GM18858 (cell line): ENCODE measurements around the gene ATG101.

Experiments used
- ATAC-seq: cut with Tn5 transposase; IDR thresholded peaks from one replicate; pipeline ENCODE4 v1.9.1; 2021; ENCODE audit not compliant: unreplicated experiment

The ATG101 gene

DNA sequence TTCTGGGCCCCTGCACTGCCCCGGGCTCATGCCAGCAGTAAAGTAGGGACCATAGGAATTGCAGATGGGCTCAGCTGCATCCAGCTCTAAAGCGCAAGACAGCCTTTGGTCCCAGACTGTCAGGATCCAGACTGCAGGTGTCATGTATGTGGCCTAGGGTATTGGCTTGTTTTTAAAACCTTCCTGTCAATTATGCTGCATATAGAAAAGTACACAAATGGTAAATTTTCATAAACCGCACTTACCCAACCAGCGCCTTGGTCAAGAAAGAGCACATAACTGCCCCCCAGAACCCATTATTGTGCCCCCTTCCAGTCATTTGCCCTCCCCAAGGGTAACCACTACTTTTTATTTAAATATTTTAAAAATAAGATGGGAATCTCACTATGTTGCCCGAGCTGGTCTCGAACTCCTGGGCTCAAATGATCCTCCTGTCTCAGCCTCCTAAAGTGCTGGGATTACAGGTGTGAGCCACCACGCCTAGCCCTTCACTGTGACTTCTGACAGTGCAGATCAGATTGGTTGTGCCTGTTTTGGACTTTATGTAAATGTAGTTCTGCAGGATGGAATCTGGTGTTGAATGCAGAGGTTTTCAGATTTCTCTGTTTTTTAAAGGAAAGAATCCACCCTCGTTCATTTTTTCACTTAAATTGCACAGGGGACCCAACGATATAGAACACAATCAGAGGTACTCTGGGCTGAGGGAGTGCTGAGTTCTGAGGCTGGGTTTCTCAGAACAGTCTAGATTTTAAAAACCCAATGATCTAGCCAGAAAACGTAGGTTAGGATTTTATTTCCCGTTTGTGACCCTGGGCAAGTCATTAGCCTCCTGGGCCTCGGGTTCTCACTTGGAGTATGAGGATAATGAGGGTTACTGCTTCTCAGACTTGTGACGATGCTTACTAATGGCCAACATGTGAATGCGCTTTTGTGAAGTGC, 11.9 kb upstream of the ATG101 start:
- ATAC-seq: no peak

DNA sequence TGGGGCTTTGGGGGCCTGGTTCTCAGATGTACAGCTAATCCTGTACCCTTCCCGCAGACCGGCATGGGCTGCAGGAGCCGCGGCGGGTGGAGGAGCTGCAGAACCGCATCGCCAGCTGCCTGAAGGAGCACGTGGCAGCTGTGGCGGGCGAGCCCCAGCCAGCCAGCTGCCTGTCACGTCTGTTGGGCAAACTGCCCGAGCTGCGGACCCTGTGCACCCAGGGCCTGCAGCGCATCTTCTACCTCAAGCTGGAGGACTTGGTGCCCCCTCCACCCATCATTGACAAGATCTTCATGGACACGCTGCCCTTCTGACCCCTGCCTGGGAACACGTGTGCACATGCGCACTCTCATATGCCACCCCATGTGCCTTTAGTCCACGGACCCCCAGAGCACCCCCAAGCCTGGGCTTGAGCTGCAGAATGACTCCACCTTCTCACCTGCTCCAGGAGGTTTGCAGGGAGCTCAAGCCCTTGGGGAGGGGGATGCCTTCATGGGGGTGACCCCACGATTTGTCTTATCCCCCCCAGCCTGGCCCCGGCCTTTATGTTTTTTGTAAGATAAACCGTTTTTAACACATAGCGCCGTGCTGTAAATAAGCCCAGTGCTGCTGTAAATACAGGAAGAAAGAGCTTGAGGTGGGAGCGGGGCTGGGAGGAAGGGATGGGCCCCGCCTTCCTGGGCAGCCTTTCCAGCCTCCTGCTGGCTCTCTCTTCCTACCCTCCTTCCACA, 11.0 kb upstream of the ATG101 start:
- no peak for ATAC-seq

DNA sequence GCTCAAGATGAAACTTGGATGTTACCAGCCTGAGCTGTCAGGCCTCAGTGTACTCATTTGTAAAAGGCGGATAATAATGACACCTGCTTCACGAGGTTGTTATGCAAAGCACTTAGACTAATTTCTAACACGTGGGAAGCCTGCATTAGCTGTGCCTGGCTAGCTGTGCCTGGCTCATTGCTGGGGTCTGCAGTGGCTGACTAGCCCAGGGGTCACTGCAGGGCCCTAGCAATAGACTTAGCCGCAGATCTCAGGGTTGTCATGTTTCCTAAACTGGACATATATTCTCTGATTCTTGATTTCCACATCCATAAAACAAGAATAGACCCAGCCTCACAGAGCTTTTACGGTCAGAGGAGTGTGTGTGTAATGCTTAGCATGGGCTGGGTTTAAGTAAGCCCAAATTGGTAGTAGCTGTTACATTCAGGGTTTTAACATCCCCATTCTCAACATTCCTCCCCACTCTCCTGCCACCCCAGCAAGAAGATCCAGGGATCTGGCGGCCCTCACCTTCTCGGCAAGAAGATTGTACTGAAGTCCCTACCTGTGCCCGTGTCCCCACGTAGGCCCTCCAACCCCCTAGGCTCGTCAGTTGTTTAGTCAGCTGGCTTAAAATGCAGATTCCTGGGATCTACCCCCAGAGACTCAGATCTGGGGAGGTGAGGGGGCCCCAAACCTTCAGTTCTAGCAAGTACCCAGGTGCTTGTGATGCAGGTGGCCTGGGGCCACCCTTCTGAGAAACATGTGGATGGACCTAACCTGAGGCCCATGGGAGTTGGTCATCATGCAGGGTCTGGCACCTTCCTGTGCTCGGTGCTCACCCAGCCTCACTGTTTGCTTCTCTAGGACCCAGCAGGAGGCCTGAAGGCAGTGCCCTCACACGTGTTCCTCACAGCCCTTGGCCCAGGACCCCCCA, 9.9 kb upstream of the ATG101 start:
- no peak for ATAC-seq

GRCh38 chr12:52060498-52061177, 9.1 kb upstream of the ATG101 start:
- ATAC-seq: no peak

GRCh38 chr12:52061470-52062166, 8.2 kb upstream of the ATG101 start:
- no peak for ATAC-seq

GRCh38 chr12:52062167-52063081, 7.4 kb upstream of the ATG101 start:
- no peak for ATAC-seq

GRCh38 chr12:52063082-52063924, 6.5 kb upstream of the ATG101 start:
- no peak for ATAC-seq

DNA sequence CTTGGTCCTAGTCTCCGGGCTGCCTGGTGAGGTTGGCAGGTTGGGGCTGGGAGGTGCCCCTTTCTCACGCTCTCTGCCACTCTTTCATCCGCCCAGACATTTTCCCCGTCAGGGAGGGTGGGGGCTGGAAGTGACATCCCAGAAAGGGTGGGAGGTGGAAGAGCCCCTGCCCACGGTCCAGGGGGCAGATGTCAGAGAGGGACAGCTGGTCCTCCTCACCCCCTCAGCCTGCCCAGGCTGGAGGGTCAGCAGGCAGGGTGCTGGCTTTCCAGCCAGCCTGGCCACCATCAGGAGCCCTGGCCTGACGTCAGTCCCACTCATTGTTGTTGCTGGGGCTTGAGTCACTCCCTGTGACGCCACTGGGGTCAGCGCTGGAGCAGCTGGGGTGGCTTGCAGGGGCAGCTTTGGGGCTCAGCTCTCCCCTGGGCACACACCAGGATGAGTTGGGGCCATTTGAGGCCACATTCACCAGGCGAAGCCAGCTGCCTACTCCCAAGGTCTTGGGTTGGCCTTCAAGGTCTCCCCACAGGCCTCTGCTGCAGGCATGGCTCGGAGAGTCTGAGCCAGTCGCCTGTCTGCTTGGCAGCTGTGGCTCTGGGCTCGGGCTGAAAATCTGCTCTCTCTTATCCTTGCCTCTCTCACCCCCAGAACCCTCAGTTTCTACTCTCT, 5.7 kb upstream of the ATG101 start:
- no peak for ATAC-seq

GRCh38 chr12:52066346-52067080, 3.3 kb upstream of the ATG101 start:
- no peak for ATAC-seq

- no peak for ATAC-seq
These were observed 2.8 kb upstream of the ATG101 start for GRCh38 chr12:52067081-52067374.

DNA sequence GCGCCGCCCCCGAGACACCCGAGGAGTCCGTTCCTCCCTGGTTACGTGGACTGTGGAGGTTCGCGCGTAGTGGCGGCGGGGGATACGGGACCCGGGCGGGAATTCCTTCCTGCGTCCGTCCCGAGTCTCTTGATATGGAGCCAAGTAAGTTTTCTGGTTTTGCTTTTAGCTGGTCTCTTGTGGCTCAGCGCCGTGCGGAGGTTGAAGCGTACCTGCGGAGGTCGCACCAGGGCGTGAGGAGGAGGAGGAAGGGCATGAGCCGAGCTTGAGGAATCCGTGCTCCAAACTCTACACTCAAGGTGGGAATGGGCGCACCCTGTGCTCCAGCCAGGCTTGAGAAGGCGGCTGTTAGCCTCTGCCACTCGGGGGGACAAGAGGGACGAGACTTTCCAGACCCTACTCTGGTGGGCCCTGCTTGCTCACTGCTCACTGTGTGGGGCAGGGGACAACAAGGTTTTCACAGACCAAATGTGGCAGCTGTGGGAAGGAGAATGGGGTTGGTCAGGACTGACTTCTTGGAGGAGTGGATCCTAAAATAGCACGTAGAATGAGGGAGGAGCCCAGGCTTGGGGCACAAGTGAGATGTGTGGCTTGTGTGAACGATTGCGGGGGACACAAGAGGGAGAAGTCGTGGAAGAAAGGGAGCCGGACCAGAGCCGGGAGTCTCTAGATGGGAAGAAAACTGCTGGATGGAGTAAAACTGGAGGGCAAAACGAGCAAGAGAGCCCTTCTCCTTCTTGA, 577 bp downstream of the ATG101 start:
- no peak for ATAC-seq

DNA sequence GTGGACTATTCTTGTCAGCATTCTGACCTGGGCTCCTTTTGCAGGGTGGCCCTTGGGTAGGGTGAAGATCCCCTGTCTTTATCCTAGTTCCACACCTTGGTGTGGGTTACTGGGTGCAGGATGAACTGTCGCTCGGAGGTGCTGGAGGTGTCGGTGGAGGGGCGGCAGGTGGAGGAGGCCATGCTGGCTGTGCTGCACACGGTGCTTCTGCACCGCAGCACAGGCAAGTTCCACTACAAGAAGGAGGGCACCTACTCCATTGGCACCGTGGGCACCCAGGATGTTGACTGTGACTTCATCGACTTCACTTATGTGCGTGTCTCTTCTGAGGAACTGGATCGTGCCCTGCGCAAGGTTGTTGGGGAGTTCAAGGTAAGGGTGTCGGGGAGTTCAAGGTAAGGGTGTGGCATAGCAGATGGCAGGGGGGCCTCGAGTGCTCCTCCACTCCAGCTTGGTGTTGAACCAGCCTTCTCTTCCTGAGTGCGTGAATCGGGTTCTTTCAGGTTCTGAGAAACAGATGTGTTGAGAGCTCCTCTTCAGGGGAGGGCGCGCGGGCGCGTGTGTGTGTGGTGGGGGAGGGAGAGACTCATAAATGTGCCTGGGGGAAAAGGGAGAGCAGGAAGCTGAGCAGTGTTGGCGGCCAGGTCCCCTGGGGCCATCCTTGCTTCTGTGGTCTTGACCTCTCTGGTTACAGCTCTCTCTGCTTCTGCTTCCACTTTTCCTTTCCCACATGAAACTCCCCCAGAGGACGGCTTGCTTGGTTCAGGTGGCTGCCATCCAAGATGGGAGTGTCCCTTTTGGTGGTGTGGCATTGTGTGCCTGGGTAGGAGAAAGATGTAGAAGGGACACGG, 4.0 kb downstream of the ATG101 start:
- no peak for ATAC-seq

- ATAC-seq: no peak
These were observed 5.4 kb downstream of the ATG101 start for GRCh38 chr12:52074971-52075724.

- ATAC-seq: no peak
These were observed 7.0 kb downstream of the ATG101 start for GRCh38 chr12:52076811-52077210.

- no peak for ATAC-seq
These were observed 8.5 kb downstream of the ATG101 start for GRCh38 chr12:52078276-52078675.
